HG02588 (cell line): ENCODE results near the gene SART1.
"Not testable (repeated sequence)": the region's sequence is repeated elsewhere in the genome, so short reads cannot be mapped to it uniquely, and the experiment has no call there.

Experiments
- ATAC-seq: cut with Tn5 transposase; IDR thresholded peaks from one replicate; pipeline ENCODE4 v1.9.1; 2021; ENCODE audit warnings: mild to moderate bottlenecking, moderate library complexity; ENCODE audit not compliant: unreplicated experiment

The SART1 gene

DNA sequence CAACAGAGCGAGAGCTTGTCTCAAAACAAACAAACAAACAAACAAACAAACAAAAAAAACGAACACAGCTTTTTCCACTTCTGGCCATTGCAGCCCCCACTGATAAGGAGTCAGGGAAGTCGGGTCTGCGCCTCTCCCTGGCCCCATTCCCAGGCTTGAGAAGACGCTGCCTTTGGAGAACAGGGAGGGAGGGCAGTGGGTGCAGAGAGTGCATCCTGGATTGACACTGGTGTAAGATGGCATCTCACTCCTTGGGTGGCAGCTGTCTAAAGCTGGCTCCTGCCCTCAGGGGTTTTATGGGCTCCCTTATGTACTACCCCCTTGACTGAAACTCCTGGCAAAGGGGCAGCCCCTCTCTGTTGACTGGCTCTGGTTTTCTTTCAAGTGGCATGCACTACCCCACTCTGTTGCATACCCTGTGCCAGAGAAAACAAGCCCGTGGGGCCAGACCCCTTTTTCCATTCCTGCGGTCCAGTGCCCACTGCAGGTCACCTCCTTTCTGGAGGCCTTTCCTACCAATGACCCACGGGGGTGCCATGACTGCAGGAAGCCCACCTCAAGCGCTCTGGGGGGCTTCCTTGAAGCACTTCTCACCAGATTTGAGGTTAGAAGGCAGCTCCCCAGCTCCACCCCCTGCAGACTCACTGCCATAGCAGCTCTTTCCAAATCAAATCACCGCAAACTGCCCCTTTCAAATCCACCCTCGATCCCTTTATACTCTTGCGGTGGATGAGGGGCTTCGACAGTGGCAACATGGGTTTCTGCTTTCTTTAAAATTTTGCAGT lies 29.6 kb upstream of the SART1 start:
- no peak for ATAC-seq

- no peak for ATAC-seq
Observed at GRCh38 chr11:65932558-65932919, 29.0 kb upstream of the SART1 start.

DNA sequence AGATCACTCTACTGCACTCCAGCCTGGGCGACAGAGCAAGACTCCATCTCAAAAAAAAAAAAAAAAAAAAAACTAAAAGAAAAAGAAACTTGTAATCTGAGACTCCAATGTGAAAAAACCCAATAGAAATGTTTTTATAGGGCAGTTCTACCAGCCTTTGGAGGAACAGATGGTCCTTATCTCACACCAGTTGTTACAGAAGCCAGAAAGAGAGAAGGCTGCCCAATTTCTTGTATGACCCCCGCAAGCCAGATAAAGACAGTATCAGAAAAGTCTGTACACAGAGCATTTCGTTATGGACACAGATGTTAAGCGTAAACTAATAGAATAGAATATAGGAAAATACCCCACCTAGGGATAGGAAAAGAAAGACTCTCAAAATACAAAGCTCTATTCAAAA lies 27.5 kb upstream of the SART1 start:
- ATAC-seq, result no peak

- ATAC-seq, result no peak
Observed at GRCh38 chr11:65937766-65938165, 23.8 kb upstream of the SART1 start.

GRCh38 chr11:65941720-65942310 lies 19.7 kb upstream of the SART1 start:
- no peak for ATAC-seq

DNA sequence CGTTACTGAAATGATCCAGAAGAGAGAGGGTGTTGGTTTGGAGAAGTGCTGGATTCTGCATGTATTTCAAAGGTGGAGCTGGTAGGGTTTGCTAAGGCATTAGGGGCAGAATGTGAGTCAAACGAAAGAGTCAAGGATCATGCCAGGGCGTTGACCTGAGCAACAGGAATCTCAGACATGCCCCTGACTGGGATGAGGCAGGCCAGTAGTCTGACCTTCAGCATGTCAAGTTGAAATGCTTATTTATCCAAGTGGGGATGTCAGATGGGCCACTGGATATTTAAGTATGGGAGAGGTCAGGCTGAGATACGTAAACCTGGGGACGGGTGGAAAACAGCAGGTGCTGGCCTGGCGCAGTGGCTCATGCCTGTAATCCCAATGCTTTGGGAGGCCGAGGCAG lies 19.0 kb upstream of the SART1 start:
- no peak for ATAC-seq

DNA sequence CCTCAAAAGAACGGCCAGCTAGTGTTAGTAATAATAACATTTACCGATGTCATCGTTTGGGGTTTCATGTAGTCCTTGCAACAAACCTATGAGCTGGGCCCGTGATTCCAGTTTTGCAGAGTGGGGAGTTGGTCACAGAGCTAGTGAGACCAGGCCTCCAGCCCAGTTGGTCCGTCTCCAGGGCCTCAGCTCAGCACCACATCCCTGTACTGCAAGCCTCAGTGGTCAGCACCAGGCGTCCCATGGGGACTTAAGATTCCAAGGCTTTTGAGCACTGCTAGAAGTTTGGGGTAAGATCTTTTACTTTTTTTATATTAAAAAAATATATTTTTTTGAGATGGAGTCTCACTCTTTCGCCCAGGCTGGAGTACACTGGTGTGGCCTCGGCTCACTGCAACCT lies 17.3 kb upstream of the SART1 start:
- no peak for ATAC-seq

GRCh38 chr11:65944767-65945166 lies 16.8 kb upstream of the SART1 start:
- ATAC-seq, result no peak

DNA sequence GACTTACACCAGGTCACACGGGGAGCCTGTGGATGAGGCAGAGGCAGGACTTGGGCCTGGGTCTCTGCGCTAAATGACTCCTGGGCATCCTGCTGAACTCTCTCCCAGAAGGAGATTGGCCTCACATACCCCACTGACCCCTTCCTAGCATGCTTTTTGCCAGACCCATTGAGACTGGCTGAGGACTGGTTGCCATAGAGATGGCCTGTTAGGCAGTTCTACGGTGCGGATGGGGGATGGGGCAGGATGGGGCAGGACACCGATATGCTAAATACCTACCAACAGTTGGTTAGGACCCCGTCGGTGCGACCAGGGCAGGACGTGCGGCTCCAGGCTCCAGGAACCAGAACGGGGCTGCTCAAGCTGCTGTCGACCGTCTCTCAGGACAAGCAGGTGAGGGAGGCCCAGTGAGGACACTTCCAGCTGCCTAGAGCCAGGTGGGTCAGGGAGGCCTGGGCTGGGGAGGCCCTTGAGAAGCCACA lies 16.1 kb upstream of the SART1 start, which contains the start of gene TSGA10IP:
Gene TSGA10IP (plus strand): TSS at position 51 of the 482 bp plus-strand sequence. CDS start 196 bp downstream, at position 247.
- ATAC-seq, result no peak

- ATAC-seq, result no peak
Observed at GRCh38 chr11:65945941-65946558, 15.5 kb upstream of the SART1 start.

- ATAC-seq, result no peak
Observed at GRCh38 chr11:65946655-65947054, 14.9 kb upstream of the SART1 start.

DNA sequence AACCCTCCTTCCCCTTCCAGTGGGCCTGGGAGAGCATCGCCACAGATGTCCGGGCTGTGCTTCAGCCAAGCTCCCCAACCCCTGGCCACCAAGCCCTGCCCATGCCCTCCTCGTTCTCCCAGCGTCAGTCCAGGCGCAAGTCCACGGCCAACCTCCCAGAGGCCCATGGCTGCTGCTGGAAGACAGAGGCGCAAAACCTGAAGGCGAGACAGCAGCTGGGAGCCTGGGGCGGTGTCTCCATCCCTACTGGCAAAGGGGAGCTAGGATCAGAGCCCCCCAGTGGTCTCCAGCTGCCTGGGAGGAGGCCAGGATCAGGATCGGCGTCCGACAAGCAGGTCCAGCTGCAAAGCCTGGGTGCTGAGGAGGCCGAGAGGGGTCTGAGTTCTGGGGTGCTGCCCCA lies 14.4 kb upstream of the SART1 start:
- ATAC-seq, result no peak

- no peak for ATAC-seq
Observed at GRCh38 chr11:65947603-65948125, 13.9 kb upstream of the SART1 start.

DNA sequence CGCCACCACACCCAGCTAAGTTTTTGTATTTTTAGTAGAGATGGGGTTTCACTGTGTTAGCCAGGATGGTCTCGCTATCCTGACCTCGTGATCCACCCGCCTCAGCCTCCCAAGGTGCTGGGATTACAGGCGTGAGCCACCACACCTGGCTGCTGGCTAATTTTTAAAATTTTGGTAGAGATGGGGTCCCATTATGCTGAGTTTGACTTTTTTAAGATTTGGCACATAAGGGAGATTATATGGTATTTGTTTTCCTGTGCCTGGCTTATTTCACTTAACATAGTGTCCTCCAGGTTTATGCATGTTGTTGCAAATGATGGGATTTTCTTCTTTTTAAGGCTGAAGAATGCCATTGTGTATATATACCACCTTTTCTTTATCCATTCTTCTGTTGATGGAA lies 10.8 kb upstream of the SART1 start:
- not testable (repeated sequence) for ATAC-seq

DNA sequence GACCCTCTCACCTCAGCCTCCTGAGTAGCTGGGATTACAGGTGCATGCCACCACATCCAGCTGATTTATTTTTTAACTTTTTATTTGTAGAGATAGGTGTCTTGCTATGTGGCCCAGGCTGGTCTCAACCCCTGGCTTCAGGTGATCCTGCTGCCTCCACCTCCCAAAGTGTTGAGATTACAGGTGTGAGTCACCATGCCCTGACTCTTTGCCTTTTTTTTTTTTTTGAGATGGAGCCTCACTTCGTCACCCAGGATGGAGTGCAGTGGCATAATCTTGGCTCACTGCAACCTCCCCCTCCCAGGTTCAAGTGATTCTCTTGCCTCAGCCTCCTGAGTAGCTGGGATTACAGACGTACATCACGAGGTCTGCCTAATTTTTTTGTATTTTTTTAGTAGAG lies 9.9 kb upstream of the SART1 start:
- ATAC-seq, result not testable (repeated sequence)

- ATAC-seq, result no peak
Observed at GRCh38 chr11:65952052-65952521, 9.4 kb upstream of the SART1 start.

- no peak for ATAC-seq
Observed at GRCh38 chr11:65953471-65953870, 8.1 kb upstream of the SART1 start.

DNA sequence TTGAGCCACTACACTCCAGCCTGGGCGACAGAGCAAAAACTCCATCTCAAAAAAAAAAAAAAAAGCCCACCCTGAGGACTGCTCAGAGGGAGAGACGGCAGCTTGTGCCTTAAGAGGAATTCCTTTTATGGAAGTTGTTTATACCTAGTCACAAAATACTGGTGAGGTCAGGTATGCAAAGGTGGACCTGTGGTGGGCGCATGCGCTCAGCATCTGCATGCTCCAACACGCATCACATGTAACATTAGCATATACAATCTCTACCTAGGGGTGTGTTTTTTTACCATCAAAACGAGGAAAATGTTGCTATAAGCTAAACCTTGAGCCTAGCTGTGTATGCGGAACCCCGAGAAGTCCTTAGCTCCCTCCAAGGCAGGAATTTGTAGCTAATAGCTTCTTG lies 6.8 kb upstream of the SART1 start:
- ATAC-seq, result no peak

- ATAC-seq, result no peak
Observed at GRCh38 chr11:65958291-65958690, 3.2 kb upstream of the SART1 start.

DNA sequence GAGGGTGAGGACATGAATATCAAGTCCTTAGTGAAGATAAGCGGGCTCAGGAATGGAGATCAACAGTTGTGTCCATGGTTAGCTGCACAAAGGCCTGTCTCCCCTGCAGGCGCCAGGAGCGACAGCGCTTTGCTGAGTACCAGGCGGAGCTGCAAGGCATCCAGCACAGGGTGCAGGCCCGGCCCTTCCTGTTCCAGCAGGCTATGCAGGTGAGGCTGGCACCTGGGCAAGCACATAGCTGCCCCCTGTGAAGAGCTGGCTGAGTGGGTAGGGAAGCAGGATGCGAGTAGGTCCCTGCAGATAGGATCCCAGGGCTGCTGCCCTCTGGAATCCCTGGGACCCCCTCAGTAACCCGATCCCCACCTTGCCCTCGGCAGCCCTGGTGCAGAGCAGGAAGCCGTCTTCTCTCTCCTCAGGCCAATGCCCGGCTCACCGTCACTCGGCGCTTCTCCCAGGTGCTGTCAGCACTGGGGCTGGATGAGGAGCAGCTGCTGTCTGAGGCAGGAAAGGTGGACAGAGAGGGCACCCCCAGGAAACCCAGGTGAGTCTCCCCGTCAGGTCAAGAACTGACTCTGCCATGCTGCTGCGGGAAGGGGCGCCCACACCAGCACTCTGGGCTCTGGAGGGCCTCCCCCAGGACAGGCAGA lies 2.6 kb upstream of the SART1 start:
- ATAC-seq, result no peak

GRCh38 chr11:65960824-65961266 lies 689 bp upstream of the SART1 start:
- ATAC-seq, result no peak
